ENCODE measurements around the gene PITPNC1.
"Not testable (repeated sequence)": the region's sequence is repeated elsewhere in the genome, so short reads cannot be mapped to it uniquely, and the experiment has no call there.

Gene PITPNC1

DNA sequence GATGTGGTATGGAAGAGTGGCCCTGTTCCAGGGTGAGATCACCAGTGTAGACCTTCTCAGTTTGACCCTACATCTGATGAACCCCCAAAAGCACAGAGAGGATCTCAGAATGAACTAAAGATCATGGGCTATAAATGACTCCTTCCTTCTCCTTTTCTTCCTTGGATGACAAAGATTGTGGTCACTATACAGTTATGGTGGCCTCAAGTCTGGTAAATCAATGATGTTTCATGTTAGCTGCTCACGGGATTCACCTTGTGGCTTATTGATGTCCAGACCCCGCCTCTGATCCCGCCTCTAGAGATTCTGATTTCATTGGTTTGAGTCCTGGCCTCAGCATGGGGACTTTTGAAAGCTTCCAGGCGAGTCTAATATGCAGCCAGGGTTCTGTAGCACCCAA lies 112.2 kb downstream of the PITPNC1 start:
- DNase-seq (ENCODE audit: low read depth), result no peak

GRCh38 chr17:67490471-67490870 lies 113.4 kb downstream of the PITPNC1 start:
- DNase-seq (ENCODE audit: low read depth), result no peak

DNA sequence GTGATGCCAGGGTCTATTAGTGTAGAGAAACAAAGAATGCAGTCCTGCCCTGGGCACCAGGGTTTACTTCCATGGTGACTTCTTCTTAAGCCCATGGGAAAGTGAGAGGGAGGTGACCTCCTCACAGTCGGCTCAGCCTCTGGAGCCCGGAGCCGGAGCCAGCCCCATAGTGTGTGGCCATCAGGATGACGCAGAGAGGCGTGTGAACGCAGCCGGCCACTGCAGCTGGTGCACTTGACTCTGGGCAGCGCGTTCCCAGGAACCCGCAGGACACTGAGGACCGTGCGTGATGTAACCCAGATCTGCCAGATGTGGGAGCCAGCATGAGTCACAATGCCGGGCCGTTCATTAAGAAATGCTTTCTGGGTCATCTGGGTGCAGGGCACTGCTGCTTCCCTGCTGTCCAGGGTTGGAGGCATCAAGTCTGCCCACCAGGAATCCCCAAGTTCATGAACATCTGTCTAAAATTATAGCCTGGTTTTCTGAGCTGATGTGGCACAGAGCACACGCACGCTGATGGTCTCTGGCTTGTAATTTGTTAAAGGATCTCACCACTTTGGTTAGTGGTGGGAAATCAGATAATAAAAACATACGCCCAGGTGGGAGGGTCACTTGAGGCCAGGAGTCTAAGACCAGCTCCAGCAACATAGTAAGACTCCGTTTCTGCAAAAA lies 114.1 kb downstream of the PITPNC1 start:
- DNase-seq (ENCODE audit: low read depth), result no peak

- DNase-seq (ENCODE audit: low read depth), result no peak
Measured at GRCh38 chr17:67491681-67492024, 114.6 kb downstream of the PITPNC1 start.

DNA sequence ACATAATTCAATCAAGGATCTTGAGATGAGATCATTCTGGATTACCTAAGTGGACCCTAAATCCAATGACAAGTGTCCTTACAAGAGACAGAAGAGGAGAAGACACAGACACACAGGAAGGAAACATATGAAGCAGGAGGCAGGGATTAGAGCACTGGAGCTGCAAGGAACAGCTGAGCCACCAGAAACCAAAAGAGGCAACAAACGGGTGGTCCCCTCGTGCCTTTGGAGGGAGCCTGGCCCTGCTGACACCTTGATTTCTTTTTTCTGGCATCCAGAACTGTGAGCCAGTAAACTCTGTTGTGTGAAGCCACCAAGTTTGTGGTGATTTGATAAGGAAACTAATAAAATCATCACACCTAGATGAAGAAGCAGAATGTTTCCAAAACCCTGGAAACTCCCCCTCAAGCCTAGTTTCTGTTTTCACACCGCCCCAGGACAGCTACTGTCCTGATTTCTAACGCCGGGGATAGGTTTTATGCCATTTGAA lies 115.2 kb downstream of the PITPNC1 start:
- no peak for DNase-seq (ENCODE audit: low read depth)

- DNase-seq (ENCODE audit: low read depth), result no peak
Measured at GRCh38 chr17:67492824-67493517, 115.9 kb downstream of the PITPNC1 start.

- no peak for DNase-seq (ENCODE audit: low read depth)
Measured at GRCh38 chr17:67493812-67494211, 116.7 kb downstream of the PITPNC1 start.

DNA sequence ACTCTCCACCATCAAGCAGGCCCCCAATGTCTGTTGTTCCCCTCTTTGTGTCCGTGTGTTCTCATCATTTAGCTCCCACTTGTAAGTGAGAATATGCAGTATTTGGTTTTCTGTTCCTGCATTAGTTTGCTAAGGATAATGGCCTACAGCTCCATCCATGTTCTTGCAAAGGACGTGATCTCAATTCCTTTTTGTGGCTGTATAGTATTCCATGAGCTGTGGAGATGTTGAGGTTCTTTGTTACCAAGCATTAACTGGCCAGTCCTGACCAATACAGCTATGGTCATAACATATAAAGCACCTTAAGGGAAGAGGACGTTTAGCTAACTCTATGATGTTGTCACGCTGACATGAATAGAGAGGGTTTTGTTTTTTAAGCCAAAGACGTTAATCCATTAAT lies 118.5 kb downstream of the PITPNC1 start:
- not testable (repeated sequence) for DNase-seq (ENCODE audit: low read depth)

DNA sequence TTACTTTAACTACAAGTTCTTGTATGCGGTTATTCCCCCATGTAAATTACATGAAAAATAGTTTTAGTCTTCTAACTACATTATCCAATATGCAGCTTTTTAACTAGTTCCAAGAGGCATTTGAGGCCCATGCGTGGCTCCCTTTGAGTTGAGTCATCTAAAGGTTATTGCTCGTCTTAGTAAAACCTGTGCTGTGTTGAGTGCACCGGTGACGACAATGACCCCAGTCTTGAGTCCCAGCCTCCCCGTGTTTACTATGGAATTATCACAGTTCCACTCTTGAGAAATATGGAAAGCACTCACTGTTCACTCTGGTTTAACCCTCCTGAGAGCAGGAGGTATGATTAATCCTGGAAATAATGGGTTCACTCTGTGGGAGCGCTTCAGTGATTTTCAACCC lies 119.2 kb downstream of the PITPNC1 start:
- DNase-seq (ENCODE audit: low read depth), result no peak

- no peak for DNase-seq (ENCODE audit: low read depth)
Measured at GRCh38 chr17:67499685-67500084, 122.6 kb downstream of the PITPNC1 start.

DNA sequence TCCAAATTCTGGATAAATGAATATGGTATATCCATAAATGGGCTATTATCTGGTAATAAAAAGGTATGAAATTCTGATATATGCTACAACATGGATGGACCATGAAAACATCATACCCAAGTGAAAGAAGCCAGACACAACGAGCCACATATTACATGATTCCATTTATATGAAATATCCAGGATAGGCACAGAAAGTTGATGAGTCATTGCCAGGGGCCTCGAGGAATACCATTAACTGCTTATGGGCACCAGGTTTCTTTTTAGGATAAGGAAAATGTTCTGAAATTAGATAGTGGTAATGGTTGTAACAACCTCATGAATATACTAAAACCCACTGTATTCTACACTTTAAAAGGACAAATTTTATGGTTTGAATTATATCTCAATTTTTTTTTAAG lies 123.2 kb downstream of the PITPNC1 start:
- DNase-seq (ENCODE audit: low read depth), result no peak

GRCh38 chr17:67500677-67501300 lies 123.7 kb downstream of the PITPNC1 start:
- DNase-seq (ENCODE audit: low read depth), result no peak

DNA sequence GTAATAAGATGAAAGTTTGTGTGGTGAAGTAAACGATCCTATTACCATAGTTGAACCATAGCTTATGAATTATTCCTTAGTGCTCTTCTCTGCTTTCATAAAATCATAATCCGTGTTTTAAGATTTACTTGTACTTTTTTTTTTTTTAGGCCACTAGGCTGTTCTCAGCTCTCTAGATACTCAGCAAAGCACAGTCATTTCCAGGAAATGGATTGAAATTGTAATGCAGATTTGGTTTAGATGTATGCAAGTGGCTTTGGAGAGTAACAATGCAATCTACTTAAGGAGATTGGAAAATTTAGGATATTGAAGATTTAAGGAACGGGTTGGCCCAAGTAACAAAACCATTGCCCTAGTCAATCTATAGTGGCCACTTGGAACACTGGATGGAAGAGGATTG lies 125.1 kb downstream of the PITPNC1 start:
- DNase-seq (ENCODE audit: low read depth), result no peak

- DNase-seq (ENCODE audit: low read depth), result no peak
Measured at GRCh38 chr17:67503184-67503583, 126.1 kb downstream of the PITPNC1 start.

DNA sequence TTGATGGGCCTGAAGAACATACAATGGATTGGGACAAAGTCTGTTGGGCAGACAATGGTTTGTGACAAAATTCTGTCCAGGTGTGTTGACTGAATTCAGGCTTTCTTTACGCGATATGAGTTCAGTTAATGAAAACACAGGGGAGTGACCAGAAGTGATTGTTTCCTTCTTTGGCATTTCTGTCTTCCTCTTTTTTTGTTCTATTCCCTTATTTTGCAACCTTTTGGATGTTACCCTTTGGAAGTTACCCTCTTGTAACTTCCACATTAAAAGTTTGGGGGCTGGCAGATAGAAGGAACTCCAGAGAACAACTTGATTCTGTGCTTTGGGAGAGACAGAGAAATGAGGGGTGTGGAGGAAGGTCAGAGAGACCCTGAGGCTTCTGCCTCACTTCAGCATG lies 126.7 kb downstream of the PITPNC1 start:
- DNase-seq (ENCODE audit: low read depth), result no peak

GRCh38 chr17:67504182-67504581 lies 127.1 kb downstream of the PITPNC1 start:
- no peak for DNase-seq (ENCODE audit: low read depth)

- no peak for DNase-seq (ENCODE audit: low read depth)
Measured at GRCh38 chr17:67506966-67507365, 129.9 kb downstream of the PITPNC1 start.

GRCh38 chr17:67509390-67510287 lies 132.6 kb downstream of the PITPNC1 start:
- DNase-seq (ENCODE audit: low read depth), result no peak

GRCh38 chr17:67511012-67511411 lies 133.9 kb downstream of the PITPNC1 start:
- DNase-seq (ENCODE audit: low read depth), result no peak

DNA sequence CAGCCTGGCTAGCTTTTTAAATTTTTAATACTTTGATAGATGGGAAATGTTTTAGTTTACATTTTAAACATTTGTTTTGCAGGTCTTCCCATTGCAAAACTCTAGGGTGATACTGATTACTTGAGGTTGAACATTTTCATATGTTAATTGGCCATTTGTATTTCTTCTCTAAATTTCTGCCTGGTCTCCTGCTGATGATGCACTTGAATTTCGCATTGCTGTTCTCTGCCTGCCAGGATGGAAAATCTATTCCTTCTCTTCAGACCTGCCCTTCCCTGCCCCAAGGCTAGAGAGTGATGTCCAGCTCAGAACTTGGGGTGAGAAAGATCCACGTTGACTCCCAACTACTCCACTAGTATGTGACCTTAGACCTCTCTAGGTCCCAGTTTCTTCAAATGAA lies 134.7 kb downstream of the PITPNC1 start:
- no peak for DNase-seq (ENCODE audit: low read depth)

- DNase-seq (ENCODE audit: low read depth), result no peak
Measured at GRCh38 chr17:67514998-67515397, 137.9 kb downstream of the PITPNC1 start.

DNA sequence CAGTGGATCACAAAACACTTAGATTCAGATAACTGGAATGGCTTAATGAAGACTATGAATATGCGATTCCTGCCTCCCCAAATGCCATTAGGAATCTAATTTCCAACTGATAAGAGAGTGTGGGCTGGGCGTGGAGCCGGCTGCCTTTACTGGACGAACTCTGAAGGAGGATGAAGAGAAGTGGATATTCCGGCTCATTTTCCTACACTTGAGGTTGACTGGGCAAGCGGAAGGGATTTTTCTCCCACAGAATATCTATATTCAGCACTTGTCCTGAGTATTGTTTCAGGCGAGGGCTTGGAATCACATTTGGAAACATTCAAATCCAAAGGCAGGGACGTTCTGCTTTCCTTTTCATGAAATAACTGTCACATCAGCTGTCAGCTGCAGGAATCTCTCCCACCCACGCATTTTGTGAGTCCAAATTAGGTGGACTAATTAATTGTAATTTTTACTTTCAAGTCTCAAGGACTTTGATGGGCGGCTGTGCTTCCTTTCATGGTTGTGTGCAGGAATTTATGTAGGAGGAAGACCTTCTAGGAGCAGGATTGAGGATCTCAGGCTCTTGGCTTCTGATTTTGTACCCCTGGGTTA lies 138.5 kb downstream of the PITPNC1 start:
- DNase-seq (ENCODE audit: low read depth), result no peak
